GM21529 (cell line): ENCODE results near the gene ABHD15.

Experiments used
- ATAC-seq: cut with Tn5 transposase; IDR thresholded peaks from one replicate; pipeline ENCODE4 v1.9.1; 2021; ENCODE audit not compliant: unreplicated experiment

The ABHD15 gene

DNA sequence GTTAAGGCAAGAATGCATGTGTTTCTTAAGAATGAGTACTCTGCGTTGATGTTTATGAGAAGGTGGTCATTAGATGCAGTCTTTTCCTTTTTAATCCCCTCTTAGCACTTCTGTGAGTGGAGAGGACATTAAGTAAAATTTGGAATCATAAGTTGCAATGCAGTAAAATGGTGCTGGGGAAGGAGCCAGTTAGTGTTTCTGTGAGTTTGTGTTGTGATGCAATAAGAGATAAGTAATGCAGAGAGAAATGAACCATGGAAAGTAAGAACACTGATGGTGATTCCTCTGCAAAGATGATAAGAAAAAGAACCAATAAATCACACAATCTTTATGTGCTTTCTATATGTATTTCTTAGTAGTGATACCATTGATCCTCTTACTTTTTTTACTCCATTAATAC, 20.0 kb downstream of the ABHD15 start:
- ATAC-seq: no peak

DNA sequence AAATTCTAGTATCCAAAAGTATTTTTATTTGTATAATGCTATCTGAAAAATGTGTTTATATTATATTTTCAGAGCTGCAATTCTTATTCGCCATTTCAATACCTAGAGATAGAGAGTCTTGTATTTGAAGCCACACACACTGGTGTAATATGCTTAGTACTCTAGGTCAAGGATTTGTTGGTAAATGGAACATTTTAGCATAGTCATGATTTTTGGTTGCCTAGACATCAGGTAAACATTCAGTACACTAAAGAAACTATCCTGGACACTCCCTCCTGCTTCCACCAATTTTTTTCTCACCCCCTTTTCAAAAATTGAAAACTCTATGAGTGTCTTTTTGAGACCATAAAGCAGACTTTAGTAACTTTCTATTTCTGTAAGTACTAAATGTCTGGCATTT, 20.8 kb downstream of the ABHD15 start:
- no peak for ATAC-seq

DNA sequence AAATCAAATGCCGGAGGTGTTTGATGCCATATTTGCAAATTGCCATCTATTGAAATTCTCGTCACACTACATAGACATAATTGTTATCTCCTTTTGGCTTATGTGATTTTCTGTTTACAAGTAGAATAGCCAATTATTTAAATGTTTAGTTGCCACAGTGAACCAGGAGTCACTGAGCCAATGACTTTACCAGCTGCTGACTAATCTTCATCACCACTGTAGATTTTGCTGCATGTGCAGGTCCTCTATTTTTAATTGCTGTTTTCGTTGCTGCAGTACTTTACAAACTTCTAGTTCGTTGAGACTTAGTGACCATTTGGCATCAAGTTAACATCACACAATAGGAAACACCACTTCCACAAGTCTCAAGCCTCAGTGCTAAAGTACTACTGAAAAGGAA, 22.8 kb downstream of the ABHD15 start:
- ATAC-seq: no peak

- ATAC-seq: no peak
These were observed 32.9 kb downstream of the ABHD15 start for GRCh38 chr17:29533976-29534375.

DNA sequence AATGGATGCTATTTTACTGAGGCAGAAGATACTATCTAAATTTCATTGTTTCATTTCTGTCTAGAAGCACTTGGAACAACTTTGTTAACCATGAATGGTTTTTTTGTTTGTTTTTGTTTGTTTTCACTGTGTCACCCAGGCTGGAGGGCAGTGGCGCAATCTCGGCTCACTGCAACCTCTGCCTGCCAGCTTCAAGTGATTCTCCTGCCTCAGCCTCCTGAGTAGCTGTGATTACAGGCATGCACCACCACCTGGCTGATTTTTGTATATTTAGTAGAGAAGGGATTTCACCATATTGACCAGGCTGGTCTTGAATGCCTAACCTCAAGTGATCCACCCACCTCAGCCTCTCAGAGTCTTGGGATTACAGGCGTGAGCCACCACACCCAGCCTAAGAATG, 40.5 kb downstream of the ABHD15 start:
- ATAC-seq: no peak

DNA sequence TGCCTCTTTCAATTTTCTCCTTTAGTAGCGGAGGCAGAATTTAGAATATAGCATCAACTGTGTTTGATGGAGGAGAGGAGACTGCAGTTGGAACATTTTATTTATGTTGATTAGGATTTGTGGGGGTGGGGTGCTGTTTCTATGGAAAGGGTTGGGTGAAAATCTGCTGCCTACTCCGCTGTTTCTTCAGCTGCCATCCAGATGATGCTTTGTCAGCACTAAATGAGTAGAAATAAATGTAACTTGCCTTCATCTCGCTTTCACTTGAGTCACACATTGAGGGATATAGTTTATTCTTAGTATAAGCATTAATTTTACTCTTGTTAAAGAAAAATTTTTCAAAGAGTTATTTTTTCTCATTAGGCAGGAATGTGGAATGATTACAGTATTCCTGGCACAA, 42.1 kb downstream of the ABHD15 start:
- ATAC-seq: no peak

- ATAC-seq: no peak
These were observed 48.5 kb downstream of the ABHD15 start for GRCh38 chr17:29518359-29518758.

DNA sequence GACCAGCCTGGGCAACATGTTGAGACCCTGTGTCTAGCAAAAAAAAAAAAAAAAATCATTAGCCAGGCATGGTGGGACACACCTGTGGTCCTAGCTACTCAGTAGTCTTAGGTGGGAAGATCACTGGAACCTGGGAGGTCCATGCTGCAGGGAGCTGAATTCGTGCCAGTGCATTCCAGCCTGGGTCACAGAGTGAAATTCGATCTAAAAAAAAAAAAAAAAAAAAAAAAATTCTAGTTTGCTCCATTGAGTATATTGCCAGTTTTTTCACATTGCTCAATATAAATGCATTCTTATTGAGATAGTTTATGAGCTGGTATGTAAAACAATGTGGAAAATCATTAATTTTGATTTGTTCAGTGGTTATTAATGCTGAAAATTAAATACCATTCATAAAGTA, 52.0 kb downstream of the ABHD15 start:
- ATAC-seq: no peak

DNA sequence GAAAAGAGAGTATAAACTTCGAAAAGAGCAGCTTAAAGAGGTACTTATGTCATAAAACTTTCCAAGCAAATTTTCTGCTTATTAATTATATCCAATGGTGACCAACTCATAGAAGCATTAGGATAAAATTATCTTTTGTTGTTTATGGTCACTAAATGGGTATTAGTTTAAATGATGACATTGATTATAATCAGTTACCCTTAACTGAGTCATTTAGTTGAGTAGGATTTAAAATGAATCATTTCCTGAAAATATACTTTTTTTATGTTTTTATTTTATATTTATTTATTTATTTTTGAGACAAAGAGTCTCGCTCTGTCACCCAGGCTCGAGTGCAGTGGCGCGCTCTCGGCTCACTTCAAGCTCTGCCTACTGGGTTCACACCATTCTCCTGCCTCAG, 55.9 kb downstream of the ABHD15 start:
- ATAC-seq: no peak
